GM12891 (cell line): ENCODE measurements around the gene XPO5.
A peak's percentile ranks its signal among the peaks of the same experiment; 100 is the strongest.
"Not testable (repeated sequence)": the region's sequence is repeated elsewhere in the genome, so short reads cannot be mapped to it uniquely, and the experiment has no call there.

Source experiments
- DNase-seq: peaks from one replicate; pipeline ENCODE4 v3.0.0; 2011; ENCODE audit warnings: low spot score; ENCODE audit not compliant: insufficient read length
- FAIRE-seq: peaks from 2 replicates; lab custom pipeline; 2011; peaks lifted over from hg19 to GRCh38; lab: Jason Lieb, UNC
- PAX5 ChIP-seq: IDR thresholded peaks from 2 replicates; pipeline ENCODE4 v1.6.1; 2011; ENCODE audit warnings: low read length, moderate library complexity, mild to moderate bottlenecking; ENCODE audit not compliant: insufficient read depth, severe bottlenecking
- POLR2A ChIP-seq: IDR thresholded peaks from 2 replicates; pipeline ENCODE4 v1.6.1; 2011; ENCODE audit warnings: low read depth, low read length, control low read depth
- POLR2AphosphoS5 ChIP-seq: IDR thresholded peaks from 2 replicates; pipeline ENCODE4 v1.6.1; 2011; ENCODE audit warnings: low read depth, low read length, control low read depth
- POU2F2 ChIP-seq: IDR thresholded peaks from 2 replicates; pipeline ENCODE4 v1.6.1; 2011; ENCODE audit warnings: low read depth, mild to moderate bottlenecking, control low read depth, low read length, moderate library complexity
- SPI1 ChIP-seq: IDR thresholded peaks from 2 replicates; pipeline ENCODE4 v1.6.1; 2011; ENCODE audit warnings: low read depth, low read length, control low read depth
- TAF1 ChIP-seq: IDR thresholded peaks from 2 replicates; pipeline ENCODE4 v1.6.1; 2011; ENCODE audit warnings: low read depth, low read length, control low read depth

The XPO5 gene

DNA sequence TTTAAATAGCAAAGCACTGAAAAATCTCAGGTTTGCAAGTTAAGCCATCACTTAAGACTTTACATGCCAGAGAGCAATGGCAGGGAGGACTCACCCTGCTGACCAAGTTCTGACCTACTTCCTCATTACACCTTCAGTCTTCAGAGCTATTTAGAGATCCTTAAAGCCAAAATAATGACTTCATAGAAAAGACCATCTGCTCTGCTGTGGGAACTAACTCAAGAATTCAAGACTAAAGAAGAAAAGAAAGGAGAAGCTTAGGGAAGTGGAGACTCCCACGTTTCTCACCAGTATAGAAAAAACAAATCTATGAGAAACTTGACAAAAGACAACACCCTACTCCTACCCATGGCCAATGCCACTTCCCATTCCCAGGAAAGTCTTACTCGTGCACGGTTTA is 28.6 kb downstream of the XPO5 start:
- TF ChIP-seq SPI1, result 0 out of 2 replicates have a peak, but pooled peaks have one; percentile 22
- TF ChIP-seq TAF1, result no peak
- FAIRE-seq (no peak), DNase-seq (no peak)

GRCh38 chr6:43544461-43544860 is 31.4 kb downstream of the XPO5 start:
- no peak for FAIRE-seq
- no peak for TF ChIP-seq POLR2A
- TF ChIP-seq TAF1, result no peak
- TF ChIP-seq SPI1, result no peak
- no peak for TF ChIP-seq POLR2AphosphoS5
- no peak for TF ChIP-seq POU2F2
- TF ChIP-seq PAX5, result no peak
- no peak for DNase-seq

DNA sequence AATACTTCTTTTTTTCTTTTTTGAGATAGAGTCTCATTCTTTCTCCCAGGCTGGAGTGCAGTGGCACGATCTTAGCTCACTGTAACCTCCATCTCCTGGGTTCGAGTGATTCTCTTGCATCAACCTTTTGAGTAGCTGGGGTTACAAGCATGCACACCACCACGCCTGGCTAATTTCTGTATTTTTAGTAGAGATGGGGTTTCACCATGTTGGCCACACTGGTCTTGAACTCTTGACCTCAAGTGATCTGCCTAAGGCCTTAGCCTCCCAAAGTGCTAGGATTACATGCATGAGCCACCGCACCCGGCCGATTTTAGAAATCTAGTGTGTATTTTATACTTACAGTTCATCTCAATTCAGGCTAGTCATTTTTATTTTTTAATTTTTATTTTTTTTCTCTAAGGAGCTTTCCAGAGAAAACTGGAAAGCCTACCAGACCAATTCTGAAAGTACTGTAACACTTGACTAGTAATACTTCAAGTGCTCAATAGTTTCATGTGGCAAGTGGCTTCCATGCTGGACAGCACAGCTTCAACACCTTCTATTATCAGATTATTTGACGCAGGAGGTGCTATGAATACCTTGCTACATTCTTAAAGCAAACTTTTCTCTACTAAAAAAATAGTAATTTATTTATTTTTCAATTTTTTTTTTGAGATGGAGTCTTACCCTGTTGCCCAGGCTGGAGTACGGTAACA is 33.9 kb downstream of the XPO5 start:
- DNase-seq, result peak; percentile 15
- TF ChIP-seq POLR2AphosphoS5, result no peak
- peak; percentile 65 for TF ChIP-seq PAX5
- peak; percentile 85 for FAIRE-seq

GRCh38 chr6:43540507-43540906 is 35.3 kb downstream of the XPO5 start:
- FAIRE-seq, result no peak
- TF ChIP-seq POLR2AphosphoS5 (no peak), POU2F2 (no peak), PAX5 (no peak), SPI1 (no peak), POLR2A (no peak), TAF1 (no peak)
- DNase-seq, result no peak

DNA sequence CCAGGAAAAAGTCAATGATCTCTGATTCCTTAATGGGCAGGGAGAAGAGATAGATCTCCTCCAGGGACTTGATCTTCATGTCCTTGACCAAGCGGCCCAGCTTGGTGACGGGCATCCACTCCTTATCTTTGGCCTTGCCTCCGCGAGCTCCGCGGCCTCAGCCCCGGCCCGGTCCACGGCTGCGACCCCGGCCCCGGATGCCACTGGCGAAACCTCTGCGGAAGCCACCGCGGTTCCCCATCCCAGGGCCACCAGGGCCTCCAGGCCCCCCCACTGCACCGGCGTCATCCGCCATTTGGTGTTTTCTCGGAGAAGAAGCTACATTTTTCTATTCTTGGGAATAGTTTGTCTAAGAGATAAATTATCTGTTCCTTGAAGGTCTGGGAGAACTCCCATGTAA is 36.4 kb downstream of the XPO5 start:
- DNase-seq, result not testable (repeated sequence)

DNA sequence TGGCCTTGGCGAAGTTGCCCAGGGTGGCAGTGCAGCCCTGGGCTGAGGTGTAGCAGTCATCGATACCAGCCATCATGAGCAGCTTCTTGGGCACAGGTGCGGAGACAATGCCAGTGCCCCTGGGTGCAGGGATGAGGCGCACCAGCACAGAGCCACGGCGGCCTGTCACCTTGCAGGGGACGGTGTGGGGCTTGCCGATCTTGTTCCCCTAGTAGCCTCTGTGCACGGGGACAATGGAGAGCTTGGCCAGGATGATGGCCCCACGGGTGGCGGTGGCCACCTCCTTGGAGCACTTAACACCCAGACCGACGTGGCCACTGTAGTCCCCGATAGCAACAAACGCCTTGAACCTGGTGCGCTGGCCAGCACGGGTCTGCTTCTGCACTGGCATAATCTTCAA is 36.9 kb downstream of the XPO5 start:
- not testable (repeated sequence) for FAIRE-seq, DNase-seq

More for the DNA sequence above, 36.4 kb downstream of the XPO5 start:
- FAIRE-seq, result not testable (repeated sequence)

DNA sequence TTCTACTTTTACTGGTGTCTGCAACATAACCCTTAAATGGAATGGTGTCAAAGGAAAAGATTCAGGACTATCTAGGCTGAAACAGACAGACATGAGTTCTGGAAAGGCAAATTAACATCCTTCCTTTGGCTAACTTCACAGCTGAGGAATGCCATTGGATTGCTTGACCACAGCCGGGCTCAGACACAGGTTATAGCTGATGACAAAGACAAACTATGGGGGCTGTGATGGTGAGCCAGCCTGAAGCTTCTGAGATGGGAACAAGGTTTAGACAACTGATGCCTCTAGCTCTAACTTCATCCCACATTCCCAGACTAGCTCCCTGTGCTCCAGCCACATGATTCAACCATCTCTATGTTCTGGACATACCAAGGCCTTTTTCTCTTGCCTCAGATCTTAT is 43.6 kb downstream of the XPO5 start:
- DNase-seq (no peak), FAIRE-seq (no peak)
- no peak for TF ChIP-seq SPI1
- no peak for TF ChIP-seq TAF1
- no peak for TF ChIP-seq POLR2A
- TF ChIP-seq PAX5, result no peak
- TF ChIP-seq POLR2AphosphoS5, result no peak
- no peak for TF ChIP-seq POU2F2

DNA sequence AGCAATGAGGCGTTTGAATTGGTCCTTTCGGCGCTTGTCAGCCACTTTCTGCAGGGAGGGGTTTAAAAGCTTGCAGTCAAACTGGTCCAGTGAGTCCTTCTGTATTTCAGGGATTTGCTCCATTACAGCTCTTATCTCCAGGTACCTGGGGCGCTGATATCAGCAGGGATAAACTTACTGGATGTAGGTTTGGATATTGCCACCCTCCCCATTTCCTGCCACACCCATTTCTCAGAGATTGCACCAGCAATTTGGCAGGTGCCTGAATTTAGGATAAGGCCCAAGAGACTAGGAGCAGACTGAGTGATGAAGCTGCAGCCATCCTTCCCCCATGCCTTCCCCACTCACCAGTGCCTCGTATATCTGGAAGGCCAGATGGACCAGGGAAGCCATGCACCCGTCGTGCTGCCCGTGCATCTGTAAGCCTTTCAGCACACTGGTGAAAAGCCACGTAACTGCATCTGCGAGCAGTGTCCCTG is 51.3 kb downstream of the XPO5 start:
- TF ChIP-seq POU2F2 (no peak), POLR2A (0 out of 2 replicates have a peak, but pooled peaks have one; percentile 11), POLR2AphosphoS5 (peak; percentile 66; the same call in 1 of the 2 replicates)
- no peak for DNase-seq
- no peak for FAIRE-seq

GRCh38 chr6:43523284-43523683 is 52.6 kb downstream of the XPO5 start:
- FAIRE-seq (no peak), DNase-seq (no peak)
- TF ChIP-seq POLR2A (no peak), POU2F2 (no peak)

DNA sequence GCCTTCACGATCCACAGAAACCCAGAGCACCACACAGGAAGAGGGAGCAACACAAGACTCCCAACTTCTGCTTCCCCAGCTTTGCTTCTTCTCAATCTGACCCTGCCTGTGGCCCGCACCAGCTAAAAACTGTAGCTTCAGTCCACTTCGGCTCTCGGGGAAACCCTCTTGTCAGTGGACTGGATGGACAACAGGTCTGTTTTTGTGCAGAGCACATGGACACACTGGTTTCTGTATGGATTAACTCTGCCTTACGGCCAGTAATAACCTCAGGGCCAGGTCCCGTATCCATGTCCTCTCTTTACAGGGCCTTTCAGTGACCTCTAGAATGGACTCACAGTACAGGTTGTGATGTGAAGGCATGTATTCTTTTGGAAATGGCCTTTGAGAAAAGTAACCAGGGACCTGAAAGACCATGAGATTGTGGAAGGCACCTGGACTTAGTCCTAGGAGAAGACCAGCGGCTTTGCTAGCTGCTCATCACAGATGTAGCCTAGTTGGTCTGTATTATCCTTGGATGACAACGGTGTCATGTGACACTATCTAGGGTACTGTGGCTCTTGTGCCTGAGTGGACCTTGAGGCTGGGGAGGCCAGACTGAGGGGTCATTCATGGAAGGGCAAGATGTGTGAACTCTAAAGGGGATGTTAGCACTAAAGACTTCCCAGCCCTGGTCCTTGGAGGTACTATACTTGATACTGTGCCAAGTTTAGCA is 53.1 kb downstream of the XPO5 start:
- peak; percentile 43; the same call in 1 of the 2 replicates for TF ChIP-seq POU2F2
- TF ChIP-seq POLR2A, result no peak
- TF ChIP-seq TAF1, result no peak
- TF ChIP-seq POLR2AphosphoS5, result peak; percentile 43
- no peak for TF ChIP-seq PAX5
- no peak for DNase-seq
- FAIRE-seq, result no peak

- no peak for DNase-seq
- no peak for FAIRE-seq
- TF ChIP-seq POU2F2 (no peak), POLR2A (no peak), SPI1 (no peak), POLR2AphosphoS5 (no peak), PAX5 (no peak), TAF1 (no peak)
Measured at GRCh38 chr6:43521836-43522235, 54.0 kb downstream of the XPO5 start.
